HL-60 (cell line): ENCODE data around the gene SLC12A7.

Experiments
- CTCF ChIP-seq: IDR thresholded peaks from one replicate; pipeline ENCODE4 v1.5.1; 2011; ENCODE audit warnings: low read length, control low read depth, inconsistent platforms; ENCODE audit not compliant: insufficient read depth
- GABPA ChIP-seq: IDR thresholded peaks from 2 replicates; pipeline ENCODE4 v1.6.1; 2012; ENCODE audit warnings: low read depth

GRCh38 chr5:1089146-1089545 lies 22.7 kb downstream of the SLC12A7 start:
- no peak for TF ChIP-seq CTCF
- TF ChIP-seq GABPA: no peak
